ENCODE measurements around the gene EXOC3L4.
A peak's percentile ranks its signal among the peaks of the same experiment; 100 is the strongest.

DNA sequence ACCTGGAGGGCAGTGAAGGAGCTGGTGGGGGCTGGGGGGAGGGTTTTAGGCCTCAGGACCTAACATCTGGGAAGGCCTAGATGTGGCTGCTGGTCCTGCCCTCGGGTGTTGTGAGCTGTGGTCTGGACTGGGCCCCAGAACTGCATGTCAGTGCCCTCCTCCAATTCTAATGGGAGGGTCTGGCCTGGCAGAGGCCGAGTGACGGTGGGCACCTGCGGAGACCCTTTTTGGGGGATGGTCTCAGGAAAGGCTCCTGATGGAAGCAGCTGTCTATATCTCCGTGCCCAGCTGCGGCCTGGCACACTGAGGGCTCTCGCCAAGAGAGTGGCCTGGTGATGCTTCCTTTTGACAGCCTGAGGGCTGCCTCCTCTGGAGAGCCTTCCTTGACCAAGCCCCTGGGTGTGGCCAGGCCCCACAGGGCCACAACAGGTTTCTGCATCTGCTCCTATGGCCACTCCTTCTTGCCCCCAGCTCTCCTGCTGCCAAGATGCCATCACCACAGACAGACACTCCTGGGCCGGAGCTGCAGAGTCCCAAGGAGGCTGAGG is 5.3 kb downstream of the EXOC3L4 start:
- no peak for TF ChIP-seq SP2 (tag by site-specific recombination; IDR thresholded peaks at IDR 0.05)
- TF ChIP-seq, protein P1, sequence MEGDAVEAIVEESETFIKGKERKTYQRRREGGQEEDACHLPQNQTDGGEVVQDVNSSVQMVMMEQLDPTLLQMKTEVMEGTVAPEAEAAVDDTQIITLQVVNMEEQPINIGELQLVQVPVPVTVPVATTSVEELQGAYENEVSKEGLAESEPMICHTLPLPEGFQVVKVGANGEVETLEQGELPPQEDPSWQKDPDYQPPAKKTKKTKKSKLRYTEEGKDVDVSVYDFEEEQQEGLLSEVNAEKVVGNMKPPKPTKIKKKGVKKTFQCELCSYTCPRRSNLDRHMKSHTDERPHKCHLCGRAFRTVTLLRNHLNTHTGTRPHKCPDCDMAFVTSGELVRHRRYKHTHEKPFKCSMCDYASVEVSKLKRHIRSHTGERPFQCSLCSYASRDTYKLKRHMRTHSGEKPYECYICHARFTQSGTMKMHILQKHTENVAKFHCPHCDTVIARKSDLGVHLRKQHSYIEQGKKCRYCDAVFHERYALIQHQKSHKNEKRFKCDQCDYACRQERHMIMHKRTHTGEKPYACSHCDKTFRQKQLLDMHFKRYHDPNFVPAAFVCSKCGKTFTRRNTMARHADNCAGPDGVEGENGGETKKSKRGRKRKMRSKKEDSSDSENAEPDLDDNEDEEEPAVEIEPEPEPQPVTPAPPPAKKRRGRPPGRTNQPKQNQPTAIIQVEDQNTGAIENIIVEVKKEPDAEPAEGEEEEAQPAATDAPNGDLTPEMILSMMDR (tag by site-specific recombination; IDR thresholded peaks at IDR 0.05) = no peak
- no peak for TF ChIP-seq ZBTB7A (tag by site-specific recombination; IDR thresholded peaks at IDR 0.05; ENCODE audit: low read depth)
- TF ChIP-seq SP7 (tag by site-specific recombination; IDR thresholded peaks at IDR 0.05) = no peak
- TF ChIP-seq ZNF596 (tag by site-specific recombination; IDR thresholded peaks at IDR 0.05) = no peak
- TF ChIP-seq ZFP37 (tag by site-specific recombination; IDR thresholded peaks at IDR 0.05) = no peak
- no peak for TF ChIP-seq ZNF169 (tag by site-specific recombination; IDR thresholded peaks at IDR 0.05)
- no peak for TF ChIP-seq ZNF549 (tag by site-specific recombination; IDR thresholded peaks at IDR 0.05)
- TF ChIP-seq KLF1 (tag by site-specific recombination; IDR thresholded peaks at IDR 0.05) = 0 out of 2 replicates have a peak, but pooled peaks have one; percentile 8
- no peak for TF ChIP-seq ZNF311 (tag by site-specific recombination; IDR thresholded peaks at IDR 0.05; ENCODE audit: borderline replicate concordance)
